H9 (cell line): ENCODE data around the gene UBE3B. TPM values are rescaled to one million over a fixed set of nuclear protein-coding genes. Genes with fewer than 3 reads are reported as not detected.

Source experiments
- DNase-seq: peaks from one replicate; pipeline ENCODE4 v3.0.0-alpha.2; 2017
- H2AFZ ChIP-seq: one replicate; pipeline ENCODE4 v1.6.1; 2013; ENCODE audit warnings: mild to moderate bottlenecking, low read length, control low read depth, moderate library complexity
- H2AK5ac ChIP-seq: 2 replicates; pipeline ENCODE4 v1.6.1; 2013; ENCODE audit warnings: low read length, control low read depth, mixed read lengths; ENCODE audit not compliant: insufficient read length
- H2BK120ac ChIP-seq: one replicate; pipeline ENCODE4 v1.6.1; 2013; ENCODE audit warnings: low read depth, mild to moderate bottlenecking, low read length, control low read depth, inconsistent platforms; ENCODE audit not compliant: poor library complexity, severe bottlenecking
- H2BK12ac ChIP-seq: 2 replicates; pipeline ENCODE4 v1.6.1; 2013; ENCODE audit warnings: low read length, control low read depth, mixed read lengths, low read depth; ENCODE audit not compliant: insufficient read length
- H2BK15ac ChIP-seq: 2 replicates; pipeline ENCODE4 v1.6.1; 2013; ENCODE audit warnings: low read depth, low read length, control low read depth
- H2BK20ac ChIP-seq: one replicate; pipeline ENCODE4 v1.6.1; 2013; ENCODE audit warnings: low read depth, mild to moderate bottlenecking, low read length, control low read depth, inconsistent platforms; ENCODE audit not compliant: poor library complexity, severe bottlenecking
- H2BK5ac ChIP-seq: 2 replicates; pipeline ENCODE4 v1.6.1; 2013; ENCODE audit warnings: low read length, control low read depth, mixed read lengths; ENCODE audit not compliant: insufficient read length
- H3K14ac ChIP-seq: 2 replicates; pipeline ENCODE4 v1.6.1; 2013; ENCODE audit warnings: low read length, control low read depth; ENCODE audit not compliant: insufficient read depth
- H3K18ac ChIP-seq: 2 replicates; pipeline ENCODE4 v1.6.1; 2013; ENCODE audit warnings: low read depth, mild to moderate bottlenecking, mixed read lengths, low read length, control low read depth; ENCODE audit not compliant: insufficient read length
- H3K23ac ChIP-seq: 2 replicates; pipeline ENCODE4 v1.6.1; 2013; ENCODE audit warnings: low read length, control low read depth, mixed read lengths, low read depth; ENCODE audit not compliant: insufficient read length
- H3K23me2 ChIP-seq: 2 replicates; pipeline ENCODE4 v1.6.1; 2013; ENCODE audit warnings: low read depth, mild to moderate bottlenecking, mixed read lengths, low read length, control low read depth; ENCODE audit not compliant: insufficient read length, poor library complexity, severe bottlenecking
- H3K27ac ChIP-seq: 2 replicates; pipeline ENCODE4 v1.5.1; 2013; ENCODE audit warnings: low read length, control low read depth, mixed read lengths, low read depth; ENCODE audit not compliant: insufficient read length
- H3K27me3 ChIP-seq: 2 replicates; pipeline ENCODE4 v1.6.1; 2013; ENCODE audit warnings: low read length, control low read depth, inconsistent platforms; ENCODE audit not compliant: insufficient read depth
- H3K4ac ChIP-seq: 2 replicates; pipeline ENCODE4 v1.6.1; 2013; ENCODE audit warnings: low read depth, mild to moderate bottlenecking, control low read depth, inconsistent platforms, low read length, moderate library complexity
- H3K4me1 ChIP-seq: 2 replicates; pipeline ENCODE4 v1.6.1; 2013; ENCODE audit warnings: low read length, control low read depth, inconsistent platforms; ENCODE audit not compliant: insufficient read depth
- H3K4me2 ChIP-seq: 2 replicates; pipeline ENCODE4 v1.6.1; 2013; ENCODE audit warnings: low read length, control low read depth, mixed read lengths; ENCODE audit not compliant: insufficient read length, insufficient read depth
- H3K56ac ChIP-seq: 2 replicates; pipeline ENCODE4 v1.6.1; 2013; ENCODE audit warnings: low read depth, mild to moderate bottlenecking, mixed read lengths, low read length, control low read depth; ENCODE audit not compliant: insufficient read length
- H3K79me1 ChIP-seq: 2 replicates; pipeline ENCODE4 v1.6.1; 2013; ENCODE audit warnings: low read depth, mild to moderate bottlenecking, moderate library complexity, low read length, control low read depth, inconsistent platforms; ENCODE audit not compliant: insufficient read depth, poor library complexity, severe bottlenecking
- H3K79me2 ChIP-seq: 2 replicates; pipeline ENCODE4 v1.6.1; 2013; ENCODE audit warnings: low read length, control low read depth, inconsistent platforms; ENCODE audit not compliant: insufficient read depth
- H3K9ac ChIP-seq: 2 replicates; pipeline ENCODE4 v1.6.1; 2013; ENCODE audit warnings: low read length, control low read depth, mixed read lengths; ENCODE audit not compliant: insufficient read length; ENCODE audit errors: extremely low read depth
- H3K9me3 ChIP-seq: one replicate; pipeline ENCODE4 v1.6.1; 2013; ENCODE audit warnings: low read depth, low read length, inconsistent platforms; ENCODE audit not compliant: control insufficient read depth
- H3T11ph ChIP-seq: one replicate; pipeline ENCODE4 v1.6.1; 2013; ENCODE audit warnings: mild to moderate bottlenecking, low read length, control low read depth, inconsistent platforms
- H4K20me1 ChIP-seq: one replicate; pipeline ENCODE4 v1.6.1; 2013; ENCODE audit not compliant: control insufficient read depth, insufficient read length, insufficient read depth
- H4K5ac ChIP-seq: 2 replicates; pipeline ENCODE4 v1.6.1; 2013; ENCODE audit warnings: low read depth, mild to moderate bottlenecking, mixed read lengths, low read length, control low read depth; ENCODE audit not compliant: insufficient read length
- H4K8ac ChIP-seq: replicated peaks from 2 replicates; pipeline ENCODE4 v1.6.1; 2013; ENCODE audit warnings: low read length, control low read depth, mixed read lengths, low read depth; ENCODE audit not compliant: insufficient read length
- H4K91ac ChIP-seq: 2 replicates; pipeline ENCODE4 v1.6.1; 2013; ENCODE audit warnings: low read depth, mild to moderate bottlenecking, moderate library complexity, mixed read lengths, low read length, control low read depth; ENCODE audit not compliant: insufficient read length
- H3K27ac Mint-ChIP-seq, 3 experiments: 2 replicates in 2 of 3; 3 replicates in 1 of 3; pipeline ENCODE4 v1.8.0; 2020 to 2021; ENCODE audit warnings: mixed read lengths in 3 of 3, mild to moderate bottlenecking in 1 of 3, moderate library complexity in 1 of 3
- H3K27me3 Mint-ChIP-seq: 2 replicates; pipeline ENCODE4 v1.8.0; 2021; ENCODE audit warnings: low read depth, mild to moderate bottlenecking, moderate library complexity, mixed read lengths
- H3K36me3 Mint-ChIP-seq, 3 experiments: 2 replicates in 2 of 3; 3 replicates in 1 of 3; pipeline ENCODE4 v1.8.0; 2020 to 2021; ENCODE audit warnings: low read depth in 3 of 3, mixed read lengths in 3 of 3; ENCODE audit not compliant: insufficient read depth in 1 of 3
- H3K4me1 Mint-ChIP-seq, 2 experiments: 2 replicates each; pipeline ENCODE4 v1.8.0; 2020; ENCODE audit warnings: mixed read lengths in 2 of 2
- H3K4me3 Mint-ChIP-seq, 2 experiments: 2 replicates in 1 of 2; 3 replicates in 1 of 2; pipeline ENCODE4 v1.8.0; 2020 to 2021; ENCODE audit warnings: mild to moderate bottlenecking in 2 of 2, mixed read lengths in 2 of 2, moderate library complexity in 1 of 2
- H3K9me3 Mint-ChIP-seq, 2 experiments: 2 replicates in 1 of 2; 3 replicates in 1 of 2; pipeline ENCODE4 v1.8.0; 2020; ENCODE audit warnings: mild to moderate bottlenecking in 2 of 2, mixed read lengths in 2 of 2, moderate library complexity in 1 of 2
- WGBS: extraction: QIAGEN DNeasy Blood & Tissue Kit; methylation state at CpG from one replicate; pipeline ENCODE4 v1.1.7; 2013; ENCODE audit warnings: missing lambda C conversion rate, low lambda C conversion rate, mixed read lengths; ENCODE audit not compliant: insufficient read length; ENCODE audit errors: extremely low coverage; 5-methylcytosine and 5-hydroxymethylcytosine counted together
- total RNA-seq: library from RNA; stranded (reverse); gene quantifications from 2 replicates; pipeline ENCODE4 v1.2.1, GENCODE V29; 2021
- TF ChIP-seq, protein P1 (sequence below): fragments of 200-600 bp; sonication (generic); conservative IDR thresholded peaks from 3 replicates; pipeline ENCODE4 v1.8.0; 2021; ENCODE audit warnings: antibody characterized with exemption, mild to moderate bottlenecking

The UBE3B gene
- total RNA-seq, 1 experiment from 2014 or later: 24.2 TPM

DNA sequence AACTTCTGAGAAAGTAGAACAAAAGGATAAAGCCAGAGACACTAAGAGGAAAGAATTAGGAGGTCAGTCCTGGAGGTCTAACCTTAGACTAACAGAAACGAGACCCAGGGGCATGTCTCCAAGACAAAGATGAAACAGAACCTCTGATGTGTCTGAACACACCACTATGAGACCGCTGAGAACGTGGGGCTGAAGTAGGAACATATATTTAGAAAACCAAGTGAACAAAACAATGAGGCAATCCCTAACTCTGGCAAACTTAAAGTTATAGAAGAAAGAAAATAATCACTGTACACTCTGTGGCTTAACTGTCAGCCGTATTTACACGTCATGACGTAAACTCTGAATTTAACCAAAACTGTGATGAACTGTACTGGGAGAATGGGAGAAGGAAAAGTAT, 18.2 kb upstream of the UBE3B start:
- Histone ChIP-seq H3K23me2 (no peaks in the 10 kb centered on the region), H4K5ac (peak overlapping the region; percentile 31), H3K79me1 (peaks cover 6% of the 10 kb centered on the region), H2BK5ac (peak overlapping the region; percentile 51), H3K27me3 (no peaks in the 10 kb centered on the region), H3K14ac (peak overlapping the region; percentile 50; the same call in 1 of the 2 replicates), H3K4ac (0 out of 2 replicates have a peak overlapping the region, but pooled peaks have one; percentile 31), H3K4me1 (peaks cover 41% of the 10 kb centered on the region), H3K9ac (peak overlapping the region; percentile 51), H2AFZ (no peak overlapping the region), H3T11ph (peak overlapping the region; percentile 91), H2BK15ac (no peak overlapping the region), H3K56ac (no peak overlapping the region), H4K20me1 (peaks cover 2% of the 10 kb centered on the region), H2BK120ac (no peak overlapping the region), H4K8ac (no peak overlapping the region), H2AK5ac (peak overlapping the region; percentile 56), H2BK12ac (no peak overlapping the region), H2BK20ac (no peak overlapping the region), H3K79me2 (peaks cover 5% of the 10 kb centered on the region; the same call in 1 of the 2 replicates), H3K23ac (no peak overlapping the region), H3K4me2 (peak overlapping the region; percentile 34), H3K9me3 (no peaks in the 10 kb centered on the region), H3K27ac (peak overlapping the region; percentile 88), H3K18ac (peak overlapping the region; percentile 63), H4K91ac (no peak overlapping the region)
- H3K4me1 Mint-ChIP-seq: peaks cover 71 to 73% of the 10 kb centered on the region in 2 experiments
- H3K4me3 Mint-ChIP-seq: peak overlapping the region; percentile 32 to 46
- H3K9me3 Mint-ChIP-seq: no peaks in the 10 kb centered on the region; a peak in 2 of 5 replicates
- TF ChIP-seq, protein P1, sequence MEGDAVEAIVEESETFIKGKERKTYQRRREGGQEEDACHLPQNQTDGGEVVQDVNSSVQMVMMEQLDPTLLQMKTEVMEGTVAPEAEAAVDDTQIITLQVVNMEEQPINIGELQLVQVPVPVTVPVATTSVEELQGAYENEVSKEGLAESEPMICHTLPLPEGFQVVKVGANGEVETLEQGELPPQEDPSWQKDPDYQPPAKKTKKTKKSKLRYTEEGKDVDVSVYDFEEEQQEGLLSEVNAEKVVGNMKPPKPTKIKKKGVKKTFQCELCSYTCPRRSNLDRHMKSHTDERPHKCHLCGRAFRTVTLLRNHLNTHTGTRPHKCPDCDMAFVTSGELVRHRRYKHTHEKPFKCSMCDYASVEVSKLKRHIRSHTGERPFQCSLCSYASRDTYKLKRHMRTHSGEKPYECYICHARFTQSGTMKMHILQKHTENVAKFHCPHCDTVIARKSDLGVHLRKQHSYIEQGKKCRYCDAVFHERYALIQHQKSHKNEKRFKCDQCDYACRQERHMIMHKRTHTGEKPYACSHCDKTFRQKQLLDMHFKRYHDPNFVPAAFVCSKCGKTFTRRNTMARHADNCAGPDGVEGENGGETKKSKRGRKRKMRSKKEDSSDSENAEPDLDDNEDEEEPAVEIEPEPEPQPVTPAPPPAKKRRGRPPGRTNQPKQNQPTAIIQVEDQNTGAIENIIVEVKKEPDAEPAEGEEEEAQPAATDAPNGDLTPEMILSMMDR: no peak
- no peaks in the 10 kb centered on the region for H3K27me3 Mint-ChIP-seq
- H3K27ac Mint-ChIP-seq: peak overlapping the region; percentile 97 to 100 (median 98)
- no peak for DNase-seq
- H3K36me3 Mint-ChIP-seq: peaks cover 22 to 50% (median 47%) of the 10 kb centered on the region in 3 experiments; a peak in 6 of 7 replicates
- WGBS: no CpG with 5 or more reads among the region's 6 CpGs
